ENCODE results near the gene FGF18.
"Not testable (repeated sequence)": the region's sequence is repeated elsewhere in the genome, so short reads cannot be mapped to it uniquely, and the experiment has no call there.

FGF18 gene, protein sequence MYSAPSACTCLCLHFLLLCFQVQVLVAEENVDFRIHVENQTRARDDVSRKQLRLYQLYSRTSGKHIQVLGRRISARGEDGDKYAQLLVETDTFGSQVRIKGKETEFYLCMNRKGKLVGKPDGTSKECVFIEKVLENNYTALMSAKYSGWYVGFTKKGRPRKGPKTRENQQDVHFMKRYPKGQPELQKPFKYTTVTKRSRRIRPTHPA

DNA sequence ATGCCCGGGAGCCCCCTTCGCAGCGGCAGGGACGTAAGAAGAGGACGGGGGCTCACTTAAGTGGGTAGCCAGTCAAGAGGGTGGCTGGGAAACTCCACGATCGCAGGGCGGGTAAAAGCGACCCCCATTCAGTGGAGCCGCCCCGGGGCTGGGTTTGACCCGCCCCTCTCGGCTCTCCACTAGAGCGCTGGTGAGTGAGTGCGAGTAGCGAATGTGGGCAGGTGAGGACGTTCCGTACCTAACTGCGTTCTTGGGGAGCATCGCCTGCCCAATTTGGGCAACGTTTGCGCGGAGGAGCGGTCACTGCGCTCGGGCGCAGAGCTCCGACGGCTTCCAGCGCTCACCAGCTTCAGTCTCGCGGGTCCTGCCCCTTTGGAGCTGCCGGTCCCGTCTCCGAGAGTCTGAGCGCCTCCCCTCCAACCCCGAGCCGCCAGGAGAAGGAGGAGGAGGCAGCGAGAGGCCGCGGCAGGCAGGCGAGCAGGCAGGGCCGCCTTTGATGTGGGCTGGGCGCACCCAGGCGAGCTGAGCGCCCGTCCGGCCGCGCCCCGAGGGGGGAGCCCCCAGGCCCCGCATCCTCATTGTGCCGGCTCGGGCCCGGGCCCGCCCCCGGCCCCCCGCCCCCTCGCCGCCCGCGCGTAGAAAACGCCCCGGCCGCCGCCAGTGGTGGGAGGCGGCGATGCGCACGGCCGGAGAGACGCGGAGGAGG, at the start of gene FGF18:
Gene FGF18, plus strand, starts transcription at position 666 of the 706 bp plus-strand sequence. CDS start 553 bp downstream, outside the sequence.
- DNase-seq = no peak

- DNase-seq = no peak
Observed at GRCh38 chr5:171369898-171370297, 49.5 kb upstream of the FGF18 start.

GRCh38 chr5:171370881-171371280, 48.6 kb upstream of the FGF18 start:
- DNase-seq = not testable (repeated sequence)

DNA sequence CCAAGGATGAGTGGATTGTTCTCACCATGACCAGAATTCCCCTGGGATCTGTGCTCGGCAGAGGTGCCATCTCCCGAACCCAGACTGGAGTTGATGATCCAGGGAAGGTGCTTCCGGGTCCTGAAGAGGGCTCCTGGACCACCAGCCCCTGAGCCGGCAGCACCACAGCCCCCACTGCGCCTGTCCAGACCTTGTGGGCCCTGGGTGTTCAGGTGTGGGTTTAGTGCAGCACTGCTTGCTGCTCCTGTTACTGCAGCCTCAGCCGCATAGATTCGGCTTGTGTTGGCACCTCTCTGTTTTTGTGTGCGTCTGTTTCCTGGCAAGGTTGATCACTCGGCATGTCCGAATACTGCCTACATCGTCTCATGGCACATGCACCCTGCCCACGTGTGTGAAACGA, 48.1 kb upstream of the FGF18 start:
- no peak for DNase-seq

GRCh38 chr5:171379961-171380360, 39.5 kb upstream of the FGF18 start:
- no peak for DNase-seq

GRCh38 chr5:171384416-171384815, 35.0 kb upstream of the FGF18 start:
- DNase-seq = not testable (repeated sequence)

GRCh38 chr5:171384999-171385398, 34.4 kb upstream of the FGF18 start:
- DNase-seq = not testable (repeated sequence)

GRCh38 chr5:171386006-171386671, 33.3 kb upstream of the FGF18 start:
- DNase-seq = no peak

DNA sequence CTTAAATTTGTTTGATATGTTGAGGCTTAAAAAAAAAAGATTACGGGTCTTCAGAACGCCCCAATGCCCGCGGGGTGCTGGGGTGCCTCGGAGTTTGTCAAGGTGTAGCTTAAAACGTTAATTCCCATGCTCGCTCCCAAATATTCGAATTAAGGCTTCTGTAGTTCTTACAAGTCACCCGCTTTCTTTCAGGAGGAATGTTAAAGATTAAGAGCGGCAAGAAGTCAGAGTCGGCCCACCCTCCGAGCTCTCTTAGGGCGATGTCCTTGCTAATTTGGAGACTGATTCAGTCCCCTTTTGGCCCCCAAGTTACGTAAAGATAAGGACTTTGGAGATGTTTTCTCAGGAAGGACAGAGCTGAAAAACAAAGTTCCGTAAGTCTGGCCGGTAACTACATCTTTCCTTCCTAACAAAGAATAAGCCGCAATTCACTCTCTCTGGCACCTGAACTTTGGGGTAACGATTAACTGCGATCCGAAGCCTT, 32.5 kb upstream of the FGF18 start:
- no peak for DNase-seq

- DNase-seq = peak; percentile 95
Observed at GRCh38 chr5:171387345-171387969, 32.0 kb upstream of the FGF18 start, which contains the start of gene NPM1. NPM1 (plus strand) TSS chr5:171387849; CDS start chr5:171387949, 100 bp downstream.

- peak; percentile 42 for DNase-seq
Observed at GRCh38 chr5:171387970-171388815, 31.3 kb upstream of the FGF18 start.

DNA sequence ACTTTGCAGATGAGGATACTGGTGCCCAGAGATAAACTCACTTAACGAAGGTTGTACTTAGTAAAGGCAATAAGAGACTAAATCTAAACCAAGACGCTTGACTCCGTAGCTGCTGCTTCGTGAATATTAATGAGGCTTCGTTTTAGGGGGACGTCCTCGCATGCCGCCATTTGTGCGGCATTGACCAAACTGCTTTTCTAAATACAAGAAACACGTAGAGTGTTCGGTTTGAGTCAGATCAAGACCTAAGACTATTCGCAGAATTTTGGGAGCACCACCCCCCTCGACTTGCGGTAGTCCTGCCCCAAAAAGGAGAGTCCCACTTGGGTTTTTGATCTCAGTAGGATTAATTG, 30.7 kb upstream of the FGF18 start:
- no peak for DNase-seq

DNA sequence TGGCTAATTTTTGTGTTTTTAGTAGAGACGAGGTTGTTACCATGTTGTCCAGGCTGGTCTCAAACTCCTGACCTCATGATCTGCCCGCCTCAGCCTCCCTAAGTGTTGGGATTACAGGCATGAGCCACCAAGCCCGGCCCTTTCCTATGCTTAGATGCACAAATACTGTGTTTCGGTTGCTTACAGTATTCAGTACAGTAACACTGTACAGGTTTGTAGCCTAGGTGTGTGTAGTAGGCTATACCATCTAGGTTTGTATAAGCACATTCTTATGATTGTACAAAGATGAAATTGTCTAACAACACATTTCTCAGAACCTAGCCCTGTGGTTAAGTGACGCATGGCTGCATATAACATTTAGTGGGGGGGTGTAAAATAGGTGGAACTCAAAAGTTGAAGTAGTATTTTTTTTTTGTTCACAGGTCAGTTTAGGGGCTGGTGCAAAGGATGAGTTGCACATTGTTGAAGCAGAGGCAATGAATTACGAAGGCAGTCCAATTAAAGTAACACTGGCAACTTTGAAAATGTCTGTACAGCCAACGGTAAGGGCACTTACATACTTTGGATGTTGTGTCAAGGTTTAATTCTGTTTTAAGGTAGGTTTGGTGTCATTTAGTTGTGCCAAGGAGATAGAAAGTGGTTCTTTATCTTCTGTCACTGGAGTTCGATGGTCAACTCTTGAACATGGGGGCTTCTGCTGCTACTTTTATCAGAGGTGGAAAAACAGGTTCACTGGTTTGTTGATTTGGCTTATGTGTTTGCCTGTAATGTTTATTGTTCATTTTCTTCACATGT, 28.4 kb upstream of the FGF18 start:
- no peak for DNase-seq

DNA sequence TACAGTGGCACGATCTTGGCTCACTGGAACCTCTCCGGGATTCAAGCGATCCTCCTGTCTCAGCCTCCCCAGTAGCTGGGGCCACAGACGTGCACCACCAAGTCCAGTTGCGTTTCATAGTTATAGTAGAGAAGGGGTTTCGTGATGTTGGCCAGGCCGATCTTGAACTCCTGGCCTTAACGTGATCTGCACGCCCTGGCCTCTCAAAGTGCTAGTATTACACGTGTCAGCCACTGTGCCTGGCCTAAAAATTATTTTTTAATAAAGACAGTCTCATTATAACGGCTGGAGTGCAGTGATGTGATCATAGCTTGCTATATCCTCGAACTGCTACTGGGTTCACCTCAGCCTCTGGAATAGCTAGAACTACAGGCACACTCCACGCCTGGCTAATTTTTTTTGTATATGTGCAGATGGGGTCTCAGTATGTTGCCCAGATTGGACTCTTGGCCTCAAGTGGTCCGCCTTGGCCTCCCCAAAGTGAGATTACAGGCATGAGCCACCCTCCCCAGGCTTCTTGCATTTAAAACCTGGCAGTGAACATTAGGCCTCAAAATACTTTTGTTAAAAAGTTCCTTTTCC, 27.4 kb upstream of the FGF18 start:
- DNase-seq = no peak

GRCh38 chr5:171392585-171393159, 26.8 kb upstream of the FGF18 start:
- no peak for DNase-seq

DNA sequence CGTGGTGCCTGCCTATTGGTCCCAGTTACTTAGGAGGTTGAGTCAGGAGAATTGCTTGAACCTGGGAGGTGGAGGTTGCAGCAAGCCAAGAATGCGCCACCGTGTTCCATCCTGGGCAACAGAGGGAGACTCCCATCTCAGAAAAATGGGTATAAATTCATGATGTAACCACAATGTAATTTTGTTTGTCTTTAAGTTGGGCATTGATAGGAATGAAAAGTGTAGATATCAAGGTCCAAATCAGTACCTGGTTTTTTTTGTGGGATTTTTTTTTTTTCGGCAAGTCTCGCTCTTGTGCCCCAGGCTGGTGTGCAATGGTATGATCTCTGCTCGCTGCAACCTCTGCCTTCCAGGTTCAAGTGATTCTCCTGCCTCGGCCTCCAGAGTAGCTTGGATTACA, 24.4 kb upstream of the FGF18 start:
- no peak for DNase-seq

DNA sequence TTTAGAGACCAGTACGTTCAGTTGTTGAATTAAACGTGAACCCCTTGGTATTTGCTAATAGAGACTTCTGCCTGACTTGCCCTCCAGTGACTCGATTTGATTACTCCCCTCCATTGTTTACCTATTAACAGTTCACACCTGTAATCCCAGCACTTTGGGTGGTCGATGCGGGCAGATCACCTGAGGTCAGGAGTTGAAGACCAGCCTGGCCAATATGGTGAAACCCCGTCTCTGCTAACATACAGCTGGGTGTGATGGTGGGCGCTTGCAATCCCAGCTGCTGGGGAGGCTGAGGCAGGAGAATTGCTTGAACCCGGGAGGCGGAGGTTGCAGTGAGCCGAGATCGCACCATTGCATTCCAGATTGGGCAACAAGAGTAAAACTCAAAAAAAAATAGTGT, 22.9 kb upstream of the FGF18 start:
- DNase-seq = not testable (repeated sequence)

DNA sequence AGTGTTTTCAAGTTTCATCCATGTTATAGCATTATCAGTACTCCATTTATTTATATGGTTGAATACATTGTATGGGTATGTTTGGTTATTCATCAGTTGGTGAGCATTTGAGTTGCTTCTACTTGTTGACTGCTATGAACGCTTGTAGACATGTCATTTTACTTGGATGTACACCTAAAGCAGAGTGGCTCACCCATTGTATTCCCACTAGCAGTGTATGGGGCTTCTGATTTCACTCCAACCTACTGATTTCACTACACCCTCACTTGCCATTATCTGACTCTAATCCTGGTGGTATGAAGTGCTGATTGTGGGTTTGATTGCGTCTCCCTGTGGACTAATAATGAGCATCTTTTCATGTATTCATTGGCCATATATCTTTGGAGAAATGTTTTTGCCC, 22.3 kb upstream of the FGF18 start:
- no peak for DNase-seq

DNA sequence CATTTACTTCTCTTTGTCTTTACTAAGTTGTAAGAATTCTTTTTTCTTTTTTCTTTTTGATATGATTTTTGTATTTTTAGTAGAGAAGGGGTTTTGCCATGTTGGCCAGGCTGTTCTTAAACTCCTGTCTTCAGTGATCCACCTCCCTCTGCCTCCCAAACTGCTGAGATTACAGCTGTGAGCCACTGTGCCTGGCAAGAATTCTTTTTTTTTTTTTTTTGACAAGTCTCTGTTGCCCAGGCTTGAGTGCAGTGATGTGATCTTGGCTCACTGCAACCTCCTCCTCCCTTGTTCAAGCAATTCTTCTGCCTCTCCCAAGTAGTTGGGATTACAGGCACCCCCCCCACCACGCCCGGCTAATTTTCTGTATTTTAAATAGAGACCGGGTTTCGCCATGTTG, 21.8 kb upstream of the FGF18 start:
- DNase-seq = no peak

GRCh38 chr5:171398660-171399059, 20.8 kb upstream of the FGF18 start:
- DNase-seq = not testable (repeated sequence)

DNA sequence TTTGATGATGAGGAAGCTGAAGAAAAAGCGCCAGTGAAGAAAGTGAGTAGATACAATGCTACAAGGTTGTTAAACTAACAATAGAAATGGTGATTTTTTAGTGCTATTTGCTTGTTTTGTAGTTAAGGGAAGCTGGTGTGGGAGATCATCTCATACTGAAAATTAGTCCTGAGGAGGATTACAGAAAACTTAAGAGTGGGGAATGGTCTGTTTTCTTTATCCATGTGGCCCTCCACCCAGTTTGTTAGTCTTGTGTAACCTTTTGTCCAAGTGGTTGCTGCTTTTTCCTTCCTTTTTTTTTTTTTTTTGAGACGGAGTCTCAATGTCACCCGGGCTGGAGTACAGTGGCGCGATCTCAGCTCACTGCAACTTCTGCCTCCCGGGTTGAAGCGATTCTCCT, 19.3 kb upstream of the FGF18 start:
- no peak for DNase-seq
